GM19043 (cell line): Measurements from ENCODE around the gene TBC1D7.

ENCODE experiments used
- ATAC-seq: cut with Tn5 transposase; IDR thresholded peaks from one replicate; pipeline ENCODE4 v1.9.1; 2021; ENCODE audit warnings: low read depth; ENCODE audit not compliant: unreplicated experiment

Gene TBC1D7

GRCh38 chr6:13357551-13358075 lies 29.3 kb upstream of the TBC1D7 start:
- no peak for ATAC-seq

GRCh38 chr6:13355999-13356785 lies 27.9 kb upstream of the TBC1D7 start:
- ATAC-seq: peak; percentile 86

GRCh38 chr6:13355043-13355945 lies 27.0 kb upstream of the TBC1D7 start:
- peak; percentile 20 for ATAC-seq

GRCh38 chr6:13354331-13355042 lies 26.1 kb upstream of the TBC1D7 start:
- ATAC-seq: no peak

- ATAC-seq: no peak
These were observed 23.8 kb upstream of the TBC1D7 start for GRCh38 chr6:13352165-13352564.

GRCh38 chr6:13351271-13351670 lies 22.9 kb upstream of the TBC1D7 start:
- no peak for ATAC-seq

GRCh38 chr6:13349811-13350506 lies 21.6 kb upstream of the TBC1D7 start:
- no peak for ATAC-seq

GRCh38 chr6:13348334-13349113 lies 20.2 kb upstream of the TBC1D7 start:
- no peak for ATAC-seq

GRCh38 chr6:13346245-13346644 lies 17.9 kb upstream of the TBC1D7 start:
- ATAC-seq: no peak

- no peak for ATAC-seq
These were observed 14.2 kb upstream of the TBC1D7 start for GRCh38 chr6:13342414-13343019.

GRCh38 chr6:13339863-13340630 lies 11.7 kb upstream of the TBC1D7 start:
- no peak for ATAC-seq

- no peak for ATAC-seq
These were observed 9.7 kb upstream of the TBC1D7 start for GRCh38 chr6:13338038-13338437.

- ATAC-seq: no peak
These were observed 8.2 kb upstream of the TBC1D7 start for GRCh38 chr6:13336553-13336952.

- ATAC-seq: no peak
These were observed 6.6 kb upstream of the TBC1D7 start for GRCh38 chr6:13334953-13335352.

GRCh38 chr6:13332349-13332706 lies 4.0 kb upstream of the TBC1D7 start:
- ATAC-seq: no peak

GRCh38 chr6:13331516-13332348 lies 3.4 kb upstream of the TBC1D7 start:
- ATAC-seq: no peak

- no peak for ATAC-seq
These were observed 492 bp upstream of the TBC1D7 start for GRCh38 chr6:13328875-13329183.

GRCh38 chr6:13327691-13328075 lies 654 bp downstream of the TBC1D7 start:
- no peak for ATAC-seq
